IMR-90 (cell line): Measurements from ENCODE around the gene DPP6.

Source experiments
- BHLHE40 ChIP-seq: fragments of 150-350 bp; IDR thresholded peaks from 2 replicates; pipeline ENCODE4 v1.6.1; 2016; ENCODE audit warnings: mild to moderate bottlenecking, low read depth, low read length
- MXI1 ChIP-seq: IDR thresholded peaks from 2 replicates; pipeline ENCODE4 v1.6.1; 2012; ENCODE audit warnings: low read depth, mild to moderate bottlenecking, low read length, moderate library complexity, borderline replicate concordance
- POLR2A ChIP-seq: IDR thresholded peaks from 2 replicates; pipeline ENCODE4 v1.6.1; 2012; ENCODE audit warnings: mild to moderate bottlenecking, low read depth, low read length
- USF2 ChIP-seq: fragments of 150-350 bp; IDR thresholded peaks from 2 replicates; pipeline ENCODE4 v1.6.1; 2017; ENCODE audit warnings: mild to moderate bottlenecking, antibody characterized with exemption, low read length, low read depth
- TF ChIP-seq, protein P1 (sequence below): conservative IDR thresholded peaks from 2 replicates; pipeline ENCODE4 v1.5.1; 2012; ENCODE audit warnings: mild to moderate bottlenecking, low read depth, low read length, improper control_type of control experiment
- TF ChIP-seq, protein P2 (sequence below): fragments of 150-350 bp; IDR thresholded peaks from 2 replicates; pipeline ENCODE4 v1.6.1; 2016; ENCODE audit warnings: low read depth, mild to moderate bottlenecking, low read length, moderate library complexity, borderline replicate concordance

DNA sequence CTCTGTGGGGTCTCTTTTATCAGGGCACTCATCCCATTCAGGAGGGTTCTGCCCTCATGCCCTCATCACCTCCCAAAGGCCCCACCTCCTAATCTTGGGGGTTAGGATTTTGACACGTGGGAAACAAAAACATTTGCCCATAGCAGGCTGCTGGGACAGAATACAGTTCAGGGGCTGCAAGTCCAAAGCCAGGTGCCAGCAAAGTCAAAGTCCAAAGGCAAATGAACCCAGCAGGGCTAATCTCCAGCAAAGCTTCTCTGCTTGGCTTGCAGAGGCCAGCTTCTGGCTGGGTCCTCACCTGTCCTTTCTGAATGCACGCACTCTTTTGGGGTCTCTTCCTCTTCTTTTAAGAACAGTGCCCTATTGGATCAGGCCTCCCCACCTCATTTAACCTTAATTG, 359.9 kb downstream of the DPP6 start:
- TF ChIP-seq POLR2A = no peak
- TF ChIP-seq, protein P1, sequence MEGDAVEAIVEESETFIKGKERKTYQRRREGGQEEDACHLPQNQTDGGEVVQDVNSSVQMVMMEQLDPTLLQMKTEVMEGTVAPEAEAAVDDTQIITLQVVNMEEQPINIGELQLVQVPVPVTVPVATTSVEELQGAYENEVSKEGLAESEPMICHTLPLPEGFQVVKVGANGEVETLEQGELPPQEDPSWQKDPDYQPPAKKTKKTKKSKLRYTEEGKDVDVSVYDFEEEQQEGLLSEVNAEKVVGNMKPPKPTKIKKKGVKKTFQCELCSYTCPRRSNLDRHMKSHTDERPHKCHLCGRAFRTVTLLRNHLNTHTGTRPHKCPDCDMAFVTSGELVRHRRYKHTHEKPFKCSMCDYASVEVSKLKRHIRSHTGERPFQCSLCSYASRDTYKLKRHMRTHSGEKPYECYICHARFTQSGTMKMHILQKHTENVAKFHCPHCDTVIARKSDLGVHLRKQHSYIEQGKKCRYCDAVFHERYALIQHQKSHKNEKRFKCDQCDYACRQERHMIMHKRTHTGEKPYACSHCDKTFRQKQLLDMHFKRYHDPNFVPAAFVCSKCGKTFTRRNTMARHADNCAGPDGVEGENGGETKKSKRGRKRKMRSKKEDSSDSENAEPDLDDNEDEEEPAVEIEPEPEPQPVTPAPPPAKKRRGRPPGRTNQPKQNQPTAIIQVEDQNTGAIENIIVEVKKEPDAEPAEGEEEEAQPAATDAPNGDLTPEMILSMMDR = no peak
- TF ChIP-seq, protein P2, sequence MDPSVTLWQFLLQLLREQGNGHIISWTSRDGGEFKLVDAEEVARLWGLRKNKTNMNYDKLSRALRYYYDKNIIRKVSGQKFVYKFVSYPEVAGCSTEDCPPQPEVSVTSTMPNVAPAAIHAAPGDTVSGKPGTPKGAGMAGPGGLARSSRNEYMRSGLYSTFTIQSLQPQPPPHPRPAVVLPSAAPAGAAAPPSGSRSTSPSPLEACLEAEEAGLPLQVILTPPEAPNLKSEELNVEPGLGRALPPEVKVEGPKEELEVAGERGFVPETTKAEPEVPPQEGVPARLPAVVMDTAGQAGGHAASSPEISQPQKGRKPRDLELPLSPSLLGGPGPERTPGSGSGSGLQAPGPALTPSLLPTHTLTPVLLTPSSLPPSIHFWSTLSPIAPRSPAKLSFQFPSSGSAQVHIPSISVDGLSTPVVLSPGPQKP = no peak
- no peak for TF ChIP-seq BHLHE40
- no peak for TF ChIP-seq MXI1
- no peak for TF ChIP-seq USF2
